IMR-90 (cell line): ENCODE measurements around the gene WNT7A.

ENCODE experiments used
- CTCF ChIP-seq: conservative IDR thresholded peaks from 2 replicates; pipeline ENCODE4 v1.5.1; 2012; ENCODE audit warnings: mild to moderate bottlenecking, low read depth, low read length, improper control_type of control experiment
- POLR2A ChIP-seq: IDR thresholded peaks from 2 replicates; pipeline ENCODE4 v1.6.1; 2012; ENCODE audit warnings: mild to moderate bottlenecking, low read depth, low read length

DNA sequence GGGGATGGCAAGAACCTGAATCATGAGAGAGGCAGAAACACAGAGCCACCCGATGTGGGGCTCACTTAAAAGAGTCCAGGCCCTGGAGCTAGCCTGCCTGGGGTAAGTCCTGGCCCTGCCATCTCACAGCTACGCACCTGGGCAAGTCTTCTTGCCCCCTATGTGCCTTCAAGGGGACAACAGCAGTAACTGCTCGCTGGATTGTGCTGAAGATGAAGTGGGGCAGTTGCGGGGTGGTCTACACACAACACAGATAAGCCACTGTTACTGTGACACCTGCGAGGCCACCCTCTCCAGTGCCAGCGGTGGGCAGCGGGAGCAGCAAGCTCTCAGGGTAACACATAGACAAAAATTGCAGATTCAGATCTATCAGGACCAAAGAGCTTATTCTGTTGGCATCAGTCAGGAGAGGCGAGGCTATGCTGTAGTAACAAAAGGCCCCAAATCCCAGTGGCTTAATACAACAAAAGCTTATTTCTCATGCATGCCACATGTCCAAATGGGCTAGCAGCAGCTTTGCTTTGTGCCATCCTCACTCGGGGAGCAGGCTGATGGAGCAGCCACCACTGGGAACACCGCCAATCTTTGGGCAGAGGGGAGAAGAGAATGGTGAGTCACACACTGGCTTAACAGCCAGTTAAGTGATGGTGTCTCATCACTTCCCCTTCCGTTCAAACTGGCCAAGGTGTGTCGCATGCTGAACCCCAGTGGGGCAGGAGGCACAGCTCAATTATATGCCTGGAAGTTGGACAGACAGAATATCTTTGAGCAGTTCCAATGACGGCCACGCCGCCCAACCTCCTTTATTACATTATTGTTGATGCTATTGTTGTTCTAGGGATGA, 78.3 kb downstream of the WNT7A start:
- no peak for TF ChIP-seq CTCF
- no peak for TF ChIP-seq POLR2A
